Activated naive CD8-positive, alpha-beta T cell treated with anti-CD3 and anti-CD28 coated beads, Interleukin-2, amount 50 U/mL, for 24 hours (primary cell): Measurements from ENCODE around the gene PCDHGA5.
"Not testable (repeated sequence)": the region's sequence is repeated elsewhere in the genome, so short reads cannot be mapped to it uniquely, and the experiment has no call there.

Experiments
- ATAC-seq: fragments of 150-1000 bp; cut with Tn5 transposase; one replicate; pipeline ENCODE4 v1.10.0; 2021
- DNase-seq: peaks from one replicate; pipeline ENCODE4 v3.0.0; 2021
- H3K27ac Mint-ChIP-seq: one replicate; pipeline ENCODE4 v1.8.0; 2021; ENCODE audit warnings: mild to moderate bottlenecking, mixed read lengths
- H3K27me3 Mint-ChIP-seq: one replicate; pipeline ENCODE4 v1.8.0; 2021; ENCODE audit warnings: mixed read lengths
- H3K36me3 Mint-ChIP-seq: one replicate; pipeline ENCODE4 v1.8.0; 2021; ENCODE audit warnings: low read depth, mixed read lengths
- H3K4me1 Mint-ChIP-seq: one replicate; pipeline ENCODE4 v1.8.0; 2021; ENCODE audit warnings: mixed read lengths
- H3K4me3 Mint-ChIP-seq: one replicate; pipeline ENCODE4 v1.8.0; 2021; ENCODE audit warnings: mild to moderate bottlenecking, moderate library complexity, mixed read lengths
- H3K9me3 Mint-ChIP-seq: one replicate; pipeline ENCODE4 v1.8.0; 2021; ENCODE audit warnings: mixed read lengths

Gene PCDHGA5

DNA sequence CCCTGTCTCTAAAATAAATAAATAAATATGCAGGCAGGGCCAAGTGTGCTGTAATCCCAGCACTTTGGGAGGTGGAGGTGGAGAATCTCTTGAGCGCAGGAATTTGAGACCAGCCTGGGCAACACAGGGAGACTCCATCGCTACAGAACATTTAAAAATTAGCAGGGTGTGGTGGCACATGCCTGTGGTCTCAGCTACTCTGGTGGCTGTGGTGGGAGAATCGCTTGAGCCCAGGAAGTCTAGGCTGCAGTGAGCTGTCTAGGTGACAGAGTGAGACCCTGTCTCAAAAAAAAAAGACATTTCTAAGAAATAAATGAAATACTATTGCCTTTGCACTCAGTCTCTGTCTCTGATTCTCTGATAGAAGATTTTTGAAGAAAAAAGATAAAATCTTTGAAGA, 47.6 kb downstream of the PCDHGA5 start:
- H3K9me3 Mint-ChIP-seq, result peaks cover 33% of the 10 kb centered on the region
- peaks cover 17% of the 10 kb centered on the region for H3K4me1 Mint-ChIP-seq
- H3K27me3 Mint-ChIP-seq, result peaks cover 76% of the 10 kb centered on the region
- H3K27ac Mint-ChIP-seq, result no peak overlapping the region
- no peak for DNase-seq
- peaks cover 26% of the 10 kb centered on the region for H3K36me3 Mint-ChIP-seq
- no peak overlapping the region for H3K4me3 Mint-ChIP-seq
- ATAC-seq, result no peak

DNA sequence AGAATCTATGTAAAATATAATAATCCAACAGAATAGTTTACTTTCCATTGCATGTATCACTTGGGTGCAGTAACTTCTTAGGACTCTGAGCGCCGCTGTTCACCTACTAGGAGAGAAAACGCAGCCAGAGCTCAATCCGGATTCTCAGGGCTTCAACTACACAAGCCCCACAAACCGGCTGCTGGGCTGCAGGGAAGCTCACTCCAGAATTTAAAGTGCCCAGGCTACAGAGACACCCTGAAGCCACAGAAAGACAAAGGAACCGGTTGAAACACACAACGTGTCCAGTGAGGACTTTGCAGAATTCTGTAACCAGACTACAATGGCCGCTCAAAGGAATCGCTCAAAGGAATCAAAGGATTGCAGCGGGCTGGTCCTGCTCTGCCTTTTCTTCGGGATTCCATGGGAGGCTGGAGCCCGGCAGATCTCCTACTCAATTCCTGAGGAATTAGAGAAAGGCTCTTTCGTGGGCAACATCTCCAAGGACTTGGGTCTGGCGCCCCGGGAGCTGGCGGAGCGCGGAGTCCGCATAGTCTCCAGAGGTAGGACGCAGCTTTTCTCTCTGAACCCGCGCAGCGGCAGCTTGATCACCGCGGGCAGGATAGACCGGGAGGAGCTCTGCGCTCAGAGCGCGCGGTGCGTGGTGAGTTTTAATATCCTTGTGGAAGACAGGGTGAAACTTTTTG, 49.0 kb downstream of the PCDHGA5 start, which contains the start of gene PCDHGA10:
Gene PCDHGA10 (plus strand): TSS at position 134 of the 686 bp plus-strand sequence. CDS start 189 bp downstream, at position 323.
- peak; percentile 65 for ATAC-seq
- Mint-ChIP-seq H3K36me3 (peaks cover 28% of the 10 kb centered on the region), H3K4me3 (peak within 1 kb of the TSS; percentile 74), H3K4me1 (peaks cover 22% of the 10 kb centered on the region), H3K9me3 (peaks cover 31% of the 10 kb centered on the region), H3K27me3 (peaks cover 71% of the 10 kb centered on the region), H3K27ac (peak within 1 kb of the TSS; percentile 8)
- DNase-seq, result peak; percentile 52

DNA sequence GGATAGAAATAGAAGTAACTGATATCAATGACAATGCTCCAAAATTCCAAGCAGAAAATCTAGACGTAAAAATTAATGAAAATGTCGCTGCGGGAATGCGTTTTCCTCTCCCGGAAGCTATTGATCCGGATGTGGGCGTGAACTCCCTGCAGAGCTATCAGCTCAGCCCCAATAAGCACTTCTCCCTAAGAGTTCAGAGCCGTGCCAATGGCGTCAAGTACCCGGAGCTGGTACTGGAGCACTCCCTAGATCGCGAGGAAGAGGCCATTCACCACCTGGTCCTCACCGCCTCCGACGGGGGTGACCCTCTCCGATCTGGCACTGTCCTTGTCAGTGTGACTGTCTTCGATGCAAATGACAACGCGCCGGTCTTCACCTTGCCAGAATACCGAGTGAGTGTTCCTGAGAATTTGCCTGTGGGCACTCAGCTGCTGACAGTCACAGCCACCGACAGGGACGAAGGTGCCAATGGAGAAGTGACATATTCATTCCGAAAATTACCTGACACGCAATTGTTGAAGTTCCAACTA, 49.6 kb downstream of the PCDHGA5 start:
- H3K27ac Mint-ChIP-seq, result peak overlapping the region; percentile 8
- no peak for DNase-seq
- H3K36me3 Mint-ChIP-seq, result peaks cover 30% of the 10 kb centered on the region
- peak overlapping the region; percentile 74 for H3K4me3 Mint-ChIP-seq
- peaks cover 24% of the 10 kb centered on the region for H3K4me1 Mint-ChIP-seq
- no peak for ATAC-seq
- peaks cover 72% of the 10 kb centered on the region for H3K27me3 Mint-ChIP-seq
- H3K9me3 Mint-ChIP-seq, result peaks cover 33% of the 10 kb centered on the region

DNA sequence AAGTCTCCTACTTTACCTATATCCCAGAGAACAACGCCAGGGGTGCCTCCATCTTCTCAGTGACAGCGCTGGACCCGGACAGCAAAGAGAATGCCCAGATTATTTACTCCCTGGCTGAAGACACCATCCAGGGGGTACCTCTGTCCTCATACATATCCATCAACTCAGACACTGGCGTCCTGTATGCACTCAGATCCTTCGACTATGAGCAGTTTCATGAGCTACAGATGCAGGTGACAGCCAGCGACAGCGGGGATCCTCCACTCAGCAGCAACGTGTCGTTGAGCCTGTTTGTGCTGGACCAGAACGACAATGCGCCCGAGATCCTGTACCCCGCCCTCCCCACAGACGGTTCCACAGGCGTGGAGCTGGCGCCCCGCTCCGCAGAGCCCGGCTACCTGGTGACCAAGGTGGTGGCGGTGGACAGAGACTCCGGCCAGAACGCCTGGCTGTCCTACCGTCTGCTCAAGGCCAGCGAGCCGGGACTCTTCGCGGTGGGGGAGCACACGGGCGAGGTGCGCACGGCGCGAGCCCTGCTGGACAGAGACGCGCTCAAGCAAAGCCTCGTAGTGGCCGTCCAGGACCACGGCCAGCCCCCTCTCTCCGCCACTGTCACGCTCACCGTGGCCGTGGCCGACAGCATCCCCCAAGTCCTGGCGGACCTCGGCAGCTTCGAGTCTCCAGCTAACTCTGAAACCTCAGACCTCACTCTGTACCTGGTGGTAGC, 50.7 kb downstream of the PCDHGA5 start:
- DNase-seq, H3K4me3 Mint-ChIP-seq, H3K27ac Mint-ChIP-seq, ATAC-seq: not testable (repeated sequence)
- peaks cover 30% of the 10 kb centered on the region for H3K9me3 Mint-ChIP-seq
- H3K4me1 Mint-ChIP-seq, result peaks cover 24% of the 10 kb centered on the region
- peaks cover 70% of the 10 kb centered on the region for H3K27me3 Mint-ChIP-seq
- H3K36me3 Mint-ChIP-seq, result peaks cover 28% of the 10 kb centered on the region

DNA sequence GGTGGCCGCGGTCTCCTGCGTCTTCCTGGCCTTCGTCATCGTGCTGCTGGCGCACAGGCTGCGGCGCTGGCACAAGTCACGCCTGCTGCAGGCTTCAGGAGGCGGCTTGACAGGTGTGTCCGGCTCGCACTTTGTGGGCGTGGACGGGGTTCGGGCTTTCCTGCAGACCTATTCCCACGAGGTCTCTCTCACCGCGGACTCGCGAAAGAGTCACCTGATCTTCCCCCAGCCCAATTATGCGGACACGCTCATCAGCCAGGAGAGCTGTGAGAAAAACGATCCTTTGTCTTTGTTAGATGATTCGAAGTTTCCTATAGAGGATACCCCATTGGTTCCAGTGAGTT, 51.3 kb downstream of the PCDHGA5 start:
- H3K4me3 Mint-ChIP-seq, result not testable (repeated sequence)

More for the DNA sequence above, 51.3 kb downstream of the PCDHGA5 start:
- DNase-seq, H3K27ac Mint-ChIP-seq, ATAC-seq: not testable (repeated sequence)
- H3K4me1 Mint-ChIP-seq, result peaks cover 24% of the 10 kb centered on the region
- peaks cover 33% of the 10 kb centered on the region for H3K9me3 Mint-ChIP-seq
- H3K27me3 Mint-ChIP-seq, result peaks cover 73% of the 10 kb centered on the region
- H3K36me3 Mint-ChIP-seq, result peaks cover 29% of the 10 kb centered on the region
